ENCODE measurements around the gene BEAN1. TPM values are rescaled to one million over a fixed set of nuclear protein-coding genes. Genes with fewer than 3 reads are reported as not detected.

BEAN1 gene
- total RNA-seq, 1 experiment from 2014 or later, result 0.03 TPM

GRCh38 chr16:66481943-66482390, 54.9 kb downstream of the BEAN1 start:
- DNase-seq, result no peak
- Histone ChIP-seq H3K4me3 (ENCODE audit: insufficient read depth, low read depth, low read length) (no peak overlapping the region), H3K36me3 (replicated peaks; ENCODE audit: control insufficient read depth, insufficient read depth, low read length) (no peaks in the 10 kb centered on the region), H3K27me3 (ENCODE audit: control insufficient read depth, insufficient read depth, low read length) (no peaks in the 10 kb centered on the region)

GRCh38 chr16:66483689-66484452, 56.8 kb downstream of the BEAN1 start:
- DNase-seq, result peak; percentile 94
- no peak overlapping the region for H3K4me3 ChIP-seq (ENCODE audit: insufficient read depth, low read depth, low read length)
- H3K36me3 ChIP-seq (replicated peaks; ENCODE audit: control insufficient read depth, insufficient read depth, low read length), result no peaks in the 10 kb centered on the region
- H3K27me3 ChIP-seq (ENCODE audit: control insufficient read depth, insufficient read depth, low read length), result no peaks in the 10 kb centered on the region

GRCh38 chr16:66484453-66485213, 57.5 kb downstream of the BEAN1 start:
- H3K36me3 ChIP-seq (replicated peaks; ENCODE audit: control insufficient read depth, insufficient read depth, low read length), result no peaks in the 10 kb centered on the region
- no peaks in the 10 kb centered on the region for H3K27me3 ChIP-seq (ENCODE audit: control insufficient read depth, insufficient read depth, low read length)
- DNase-seq, result no peak
- H3K4me3 ChIP-seq (ENCODE audit: insufficient read depth, low read depth, low read length), result no peak overlapping the region

- no peak overlapping the region for H3K4me3 ChIP-seq (ENCODE audit: insufficient read depth, low read depth, low read length)
- H3K27me3 ChIP-seq (ENCODE audit: control insufficient read depth, insufficient read depth, low read length), result no peaks in the 10 kb centered on the region
- no peak for DNase-seq
- no peaks in the 10 kb centered on the region for H3K36me3 ChIP-seq (replicated peaks; ENCODE audit: control insufficient read depth, insufficient read depth, low read length)
Measured at GRCh38 chr16:66485376-66485775, 58.3 kb downstream of the BEAN1 start.

- DNase-seq, result no peak
- no peaks in the 10 kb centered on the region for H3K27me3 ChIP-seq (ENCODE audit: control insufficient read depth, insufficient read depth, low read length)
- no peaks in the 10 kb centered on the region for H3K36me3 ChIP-seq (replicated peaks; ENCODE audit: control insufficient read depth, insufficient read depth, low read length)
- no peak overlapping the region for H3K4me3 ChIP-seq (ENCODE audit: insufficient read depth, low read depth, low read length)
Measured at GRCh38 chr16:66486199-66486772, 59.2 kb downstream of the BEAN1 start.

- Histone ChIP-seq H3K27me3 (ENCODE audit: control insufficient read depth, insufficient read depth, low read length) (no peaks in the 10 kb centered on the region), H3K36me3 (replicated peaks; ENCODE audit: control insufficient read depth, insufficient read depth, low read length) (no peaks in the 10 kb centered on the region), H3K4me3 (ENCODE audit: insufficient read depth, low read depth, low read length) (no peak overlapping the region)
- no peak for DNase-seq
Measured at GRCh38 chr16:66486773-66487579, 59.9 kb downstream of the BEAN1 start.

GRCh38 chr16:66487580-66488275, 60.6 kb downstream of the BEAN1 start:
- no peaks in the 10 kb centered on the region for H3K36me3 ChIP-seq (replicated peaks; ENCODE audit: control insufficient read depth, insufficient read depth, low read length)
- H3K27me3 ChIP-seq (ENCODE audit: control insufficient read depth, insufficient read depth, low read length), result no peaks in the 10 kb centered on the region
- no peak for DNase-seq

GRCh38 chr16:66488505-66488904, 61.4 kb downstream of the BEAN1 start:
- Histone ChIP-seq H3K36me3 (replicated peaks; ENCODE audit: control insufficient read depth, insufficient read depth, low read length) (no peaks in the 10 kb centered on the region), H3K27me3 (ENCODE audit: control insufficient read depth, insufficient read depth, low read length) (no peaks in the 10 kb centered on the region), H3K4me3 (ENCODE audit: insufficient read depth, low read depth, low read length) (no peak overlapping the region)
- DNase-seq, result no peak

More at GRCh38 chr16:66487580-66488275, 60.6 kb downstream of the BEAN1 start:
- H3K4me3 ChIP-seq (ENCODE audit: insufficient read depth, low read depth, low read length), result no peak overlapping the region

GRCh38 chr16:66489385-66489784, 62.3 kb downstream of the BEAN1 start:
- Histone ChIP-seq H3K27me3 (ENCODE audit: control insufficient read depth, insufficient read depth, low read length) (no peaks in the 10 kb centered on the region; the same call in 1 of the 2 replicates), H3K36me3 (replicated peaks; ENCODE audit: control insufficient read depth, insufficient read depth, low read length) (no peaks in the 10 kb centered on the region), H3K4me3 (ENCODE audit: insufficient read depth, low read depth, low read length) (no peak overlapping the region)
- DNase-seq, result no peak

GRCh38 chr16:66489818-66490217, 62.7 kb downstream of the BEAN1 start:
- no peak for DNase-seq

GRCh38 chr16:66490774-66491715, 64.0 kb downstream of the BEAN1 start:
- no peaks in the 10 kb centered on the region; the same call in 1 of the 2 replicates for H3K27me3 ChIP-seq (ENCODE audit: control insufficient read depth, insufficient read depth, low read length)
- DNase-seq, result no peak
- H3K36me3 ChIP-seq (replicated peaks; ENCODE audit: control insufficient read depth, insufficient read depth, low read length), result no peaks in the 10 kb centered on the region
- H3K4me3 ChIP-seq (ENCODE audit: insufficient read depth, low read depth, low read length), result no peak overlapping the region

More at GRCh38 chr16:66489818-66490217, 62.7 kb downstream of the BEAN1 start:
- Histone ChIP-seq H3K4me3 (ENCODE audit: insufficient read depth, low read depth, low read length) (no peak overlapping the region), H3K36me3 (replicated peaks; ENCODE audit: control insufficient read depth, insufficient read depth, low read length) (no peaks in the 10 kb centered on the region), H3K27me3 (ENCODE audit: control insufficient read depth, insufficient read depth, low read length) (no peaks in the 10 kb centered on the region; the same call in 1 of the 2 replicates)

- Histone ChIP-seq H3K36me3 (replicated peaks; ENCODE audit: control insufficient read depth, insufficient read depth, low read length) (no peaks in the 10 kb centered on the region), H3K4me3 (ENCODE audit: insufficient read depth, low read depth, low read length) (no peak overlapping the region), H3K27me3 (ENCODE audit: control insufficient read depth, insufficient read depth, low read length) (no peaks in the 10 kb centered on the region; the same call in 1 of the 2 replicates)
- DNase-seq, result no peak
Measured at GRCh38 chr16:66491716-66492064, 64.6 kb downstream of the BEAN1 start.

All from H7 (cell line).